Hepatocyte (in vitro differentiated cells): ENCODE data around the gene ACOX2.

ENCODE experiments used
- EZH2 ChIP-seq: fragments of 200-600 bp; sonication (generic); IDR thresholded peaks from 2 replicates; pipeline ENCODE4 v1.6.1; 2016; ENCODE audit warnings: antibody characterized with exemption, mild to moderate bottlenecking, borderline replicate concordance
- EZH2phosphoT487 ChIP-seq: fragments of 200-600 bp; sonication (generic); IDR thresholded peaks from one replicate; pipeline ENCODE4 v1.6.1; 2018; ENCODE audit warnings: antibody characterized with exemption, mild to moderate bottlenecking, low read depth, moderate library complexity; ENCODE audit not compliant: unreplicated experiment, severe bottlenecking
- TF ChIP-seq, protein P1 (sequence below): fragments of 200-600 bp; sonication (generic); IDR thresholded peaks from 2 replicates; pipeline ENCODE4 v1.5.1; 2016; ENCODE audit warnings: antibody characterized with exemption, mild to moderate bottlenecking; ENCODE audit not compliant: poor library complexity

DNA sequence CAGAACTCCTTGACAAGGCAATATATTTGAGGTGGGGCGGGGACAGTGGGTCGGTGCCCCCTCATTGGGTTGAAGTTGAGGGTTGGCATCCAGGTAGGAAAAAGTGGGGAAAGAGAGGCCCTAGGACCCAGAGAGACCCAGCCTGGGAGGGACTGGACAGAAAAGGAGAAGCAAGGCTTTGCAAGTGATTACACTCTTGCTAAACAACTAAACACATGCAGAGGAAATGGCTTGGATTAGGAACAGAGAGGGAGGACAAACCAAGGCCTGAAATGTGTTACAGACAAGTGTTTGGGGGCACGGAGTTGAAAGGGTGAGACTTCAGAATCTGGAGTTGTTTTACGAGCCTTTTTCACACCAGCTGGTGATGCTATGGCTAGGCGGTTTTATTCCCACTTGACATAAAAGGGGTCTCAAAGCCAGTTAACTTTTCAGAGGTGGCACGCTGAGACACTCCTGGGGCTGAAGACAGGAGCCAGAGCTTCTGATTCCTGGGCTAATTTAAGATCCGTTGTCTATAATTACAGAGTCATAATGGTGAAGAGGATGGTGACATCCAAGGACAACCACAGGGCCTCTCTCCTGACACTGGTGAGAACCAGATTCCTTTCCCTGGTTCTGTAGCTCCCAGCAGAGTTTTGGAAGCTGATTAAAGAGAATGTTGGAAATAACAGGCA lies 52.8 kb downstream of the ACOX2 start:
- TF ChIP-seq, protein P1, sequence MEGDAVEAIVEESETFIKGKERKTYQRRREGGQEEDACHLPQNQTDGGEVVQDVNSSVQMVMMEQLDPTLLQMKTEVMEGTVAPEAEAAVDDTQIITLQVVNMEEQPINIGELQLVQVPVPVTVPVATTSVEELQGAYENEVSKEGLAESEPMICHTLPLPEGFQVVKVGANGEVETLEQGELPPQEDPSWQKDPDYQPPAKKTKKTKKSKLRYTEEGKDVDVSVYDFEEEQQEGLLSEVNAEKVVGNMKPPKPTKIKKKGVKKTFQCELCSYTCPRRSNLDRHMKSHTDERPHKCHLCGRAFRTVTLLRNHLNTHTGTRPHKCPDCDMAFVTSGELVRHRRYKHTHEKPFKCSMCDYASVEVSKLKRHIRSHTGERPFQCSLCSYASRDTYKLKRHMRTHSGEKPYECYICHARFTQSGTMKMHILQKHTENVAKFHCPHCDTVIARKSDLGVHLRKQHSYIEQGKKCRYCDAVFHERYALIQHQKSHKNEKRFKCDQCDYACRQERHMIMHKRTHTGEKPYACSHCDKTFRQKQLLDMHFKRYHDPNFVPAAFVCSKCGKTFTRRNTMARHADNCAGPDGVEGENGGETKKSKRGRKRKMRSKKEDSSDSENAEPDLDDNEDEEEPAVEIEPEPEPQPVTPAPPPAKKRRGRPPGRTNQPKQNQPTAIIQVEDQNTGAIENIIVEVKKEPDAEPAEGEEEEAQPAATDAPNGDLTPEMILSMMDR, result no peak
- no peak for TF ChIP-seq EZH2
- TF ChIP-seq EZH2phosphoT487, result no peak
